ENCODE data around the gene C1orf21. TPM values are rescaled to one million over a fixed set of nuclear protein-coding genes. Genes with fewer than 3 reads are reported as not detected.

Gene C1orf21
- total and polyA plus RNA-seq, 2 of the 4 experiments (the other 2 are of a cell fraction) = 6.4 to 9.9 TPM

GRCh38 chr1:184673305-184673704, 286.5 kb downstream of the C1orf21 start:
- no peaks in the 10 kb centered on the region for H3K9me3 ChIP-seq (ENCODE audit: control insufficient read depth, insufficient read depth, low read length)
- POLR2A ChIA-PET (ENCODE audit: unreplicated experiment) = no interaction called here
- no peak for TF ChIP-seq CEBPB (IDR thresholded peaks at IDR 0.05; ENCODE audit: low read depth, low read length)
- TF ChIP-seq BHLHE40 (IDR thresholded peaks at IDR 0.05; ENCODE audit: low read depth, low read length) = no peak
- TF ChIP-seq NFE2L2 (IDR thresholded peaks at IDR 0.05; ENCODE audit: low read depth, low read length) = no peak
- no peak for TF ChIP-seq FOS (IDR thresholded peaks at IDR 0.05; ENCODE audit: low read depth, low read length)
- TF ChIP-seq MAFK (IDR thresholded peaks at IDR 0.05; ENCODE audit: low read depth, low read length) = no peak
- no peak for TF ChIP-seq SMC3 (IDR thresholded peaks at IDR 0.05; ENCODE audit: low read depth, low read length)
- no peak for TF ChIP-seq CHD1 (IDR thresholded peaks at IDR 0.05; ENCODE audit: low read depth, low read length)
- TF ChIP-seq MXI1 (IDR thresholded peaks at IDR 0.05; ENCODE audit: borderline replicate concordance, low read depth, low read length) = no peak
- no peak for TF ChIP-seq CTCF (conservative IDR thresholded peaks at IDR 0.05; ENCODE audit: low read depth, low read length)
- TF ChIP-seq ELK1 (IDR thresholded peaks at IDR 0.05; ENCODE audit: borderline replicate concordance, low read depth, low read length) = no peak
- TF ChIP-seq RAD21 (IDR thresholded peaks at IDR 0.05; ENCODE audit: low read length) = no peak
- no peak for TF ChIP-seq POLR2A (IDR thresholded peaks at IDR 0.05; ENCODE audit: low read depth, low read length)
- TF ChIP-seq MAZ (IDR thresholded peaks at IDR 0.05; ENCODE audit: borderline replicate concordance, low read depth, low read length) = no peak
- no peak for TF ChIP-seq USF2 (IDR thresholded peaks at IDR 0.05; ENCODE audit: low read depth, low read length)
- no peak for TF ChIP-seq RCOR1 (IDR thresholded peaks at IDR 0.05; ENCODE audit: insufficient replicate concordance, low read length)
- no peak for TF ChIP-seq RFX5 (IDR thresholded peaks at IDR 0.05; ENCODE audit: low read depth, low read length)

More at GRCh38 chr1:184673305-184673704, 286.5 kb downstream of the C1orf21 start:
- H3K56ac ChIP-seq (ENCODE audit: extremely low read depth, insufficient read depth, low read length) = no peak overlapping the region
- no peak overlapping the region for H2BK20ac ChIP-seq (ENCODE audit: low read depth, low read length)
- BruUV-seq (replicated peaks) = no TSS peak
- H3K27ac ChIP-seq (ENCODE audit: insufficient read depth, low read length) = no peak overlapping the region
- no peak overlapping the region for H3K4ac ChIP-seq (ENCODE audit: low read depth, low read length)
- WGBS, 2 experiments (ENCODE audit: extremely low coverage in 2 of 2, insufficient read length in 1 of 2) = 60% methylated on average over 1 of the region's 9 CpGs; no CpG with 5 or more reads in 1 of the 2 experiments
- H3K14ac ChIP-seq (replicated peaks; ENCODE audit: low read depth, low read length) = no peak overlapping the region
- no peaks in the 10 kb centered on the region for H4K20me1 ChIP-seq (ENCODE audit: insufficient read depth, low read length)
- peaks cover 11% of the 10 kb centered on the region for H3K27me3 ChIP-seq (ENCODE audit: control insufficient read depth, insufficient read depth, low read length)
- H2AK9ac ChIP-seq (replicated peaks; ENCODE audit: low read depth, low read length, poor library complexity) = no peak overlapping the region
- no peaks in the 10 kb centered on the region for H3K4me1 ChIP-seq (ENCODE audit: control insufficient read depth, insufficient read depth, low read length)
- ATAC-seq (ENCODE audit: low read depth) (no peak), DNase-seq (no peak)
- CTCF ChIA-PET = interaction anchor here (2.0 kb wide), 1 partner anchor 9 kb away, joined by 5 read pairs; no protein-coding TSS in a partner anchor
- H2BK15ac ChIP-seq (ENCODE audit: low read depth, low read length) = no peak overlapping the region
- H4K91ac ChIP-seq (ENCODE audit: insufficient read depth, low read depth, low read length) = no peak overlapping the region
- H2BK5ac ChIP-seq (ENCODE audit: low read depth, low read length, poor library complexity, severe bottlenecking) = no peak overlapping the region
- H2BK120ac ChIP-seq (ENCODE audit: low read depth, low read length) = no peak overlapping the region
- no peak overlapping the region for H3K9ac ChIP-seq (ENCODE audit: low read depth, low read length)
- H3K4me2 ChIP-seq (ENCODE audit: low read depth, low read length) = no peak overlapping the region
- H2AK5ac ChIP-seq (ENCODE audit: low read depth, low read length) = no peak overlapping the region
- in situ Hi-C loops (cut with MboI; ENCODE audit: low sequenced_read_pairs) = loop anchor here (25.0 kb wide), 1 partner anchor 1011 kb away; the partner anchor contains the start of gene APOBEC4
- H4K5ac ChIP-seq (ENCODE audit: low read depth, low read length) = no peak overlapping the region
- dilution Hi-C loops (cut with HindIII; ENCODE audit: low sequenced_read_pairs, unreplicated experiment) = no loop called here
- H3K23ac ChIP-seq (ENCODE audit: low read depth, low read length) = no peak overlapping the region
- no peaks in the 10 kb centered on the region for H3K36me3 ChIP-seq (ENCODE audit: control insufficient read depth, insufficient read depth, low read length)
- no peaks in the 10 kb centered on the region for H3K9me1 ChIP-seq (ENCODE audit: insufficient read depth, low read length)
- H3K79me1 ChIP-seq (ENCODE audit: low read depth in 1 of 2, low read length in 2 of 2) = no peaks in the 10 kb centered on the region
- no peak overlapping the region for H2AFZ ChIP-seq (replicated peaks; ENCODE audit: low read length, poor library complexity)
- H3K18ac ChIP-seq (ENCODE audit: low read depth, low read length) = no peak overlapping the region
- H4K8ac ChIP-seq (ENCODE audit: low read depth in 2 of 2, low read length in 2 of 2) = no peak overlapping the region
- no peak overlapping the region for H3K4me3 ChIP-seq (ENCODE audit: insufficient read depth, low read depth, low read length)
- intact Hi-C loops (cut with micrococcal nuclease) = no loop called here
